A549 (cell line): ENCODE data around the gene FBF1.

Experiments used
- CEBPB ChIP-seq, 2 experiments: fragments of >200 bp in 1 of 2; sonication (Bioruptor Twin) in 1 of 2; formaldehyde crosslinking in 1 of 2; IDR thresholded peaks; 2 replicates each; pipeline ENCODE4 v1.6.1; 2012 to 2016
- EP300 ChIP-seq, 2 experiments: fragments of >200 bp; sonication (Bioruptor Twin); formaldehyde crosslinking; IDR thresholded peaks; 2 replicates in 1 of 2; 3 replicates in 1 of 2; pipeline ENCODE4 v1.6.1; 2016 to 2017
- KDM5A ChIP-seq: fragments of 200-600 bp; sonication (generic); IDR thresholded peaks from 2 replicates; pipeline ENCODE4 v1.6.1; 2016; ENCODE audit warnings: antibody characterized with exemption, mild to moderate bottlenecking
- NFE2L2 ChIP-seq: fragments of 150-350 bp; conservative IDR thresholded peaks from 2 replicates; pipeline ENCODE4 v1.6.1; 2014; ENCODE audit warnings: low read length
- NR3C1 ChIP-seq: fragments of >200 bp; sonication (Bioruptor Twin); formaldehyde crosslinking; IDR thresholded peaks from 3 replicates; pipeline ENCODE4 v1.6.1; 2017
- POLR2AphosphoS2 ChIP-seq: conservative IDR thresholded peaks from 2 replicates; pipeline ENCODE4 v1.6.1; 2012; ENCODE audit warnings: low read length, improper control_type of control experiment, inconsistent platforms
- RCOR1 ChIP-seq: fragments of 150-350 bp; IDR thresholded peaks from 2 replicates; pipeline ENCODE4 v1.6.1; 2014; ENCODE audit warnings: antibody characterized with exemption, low read length, low read depth
- RFX5 ChIP-seq: fragments of 450-650 bp; IDR thresholded peaks from 2 replicates; pipeline ENCODE4 v1.7.1; 2014; ENCODE audit warnings: antibody characterized with exemption, mild to moderate bottlenecking, moderate library complexity
- ZC3H11A ChIP-seq: fragments of 450-650 bp; IDR thresholded peaks from 2 replicates; pipeline ENCODE4 v1.6.1; 2014; ENCODE audit warnings: antibody characterized with exemption, mild to moderate bottlenecking
- TF ChIP-seq, protein P1 (sequence below): fragments of >200 bp; sonication (Bioruptor Twin); formaldehyde crosslinking; IDR thresholded peaks from 3 replicates; pipeline ENCODE4 v1.5.1; 2016
- TF ChIP-seq, protein P2 (sequence below): fragments of 200-600 bp; sonication (generic); IDR thresholded peaks from 2 replicates; pipeline ENCODE4 v1.6.1; 2016; ENCODE audit warnings: antibody characterized with exemption, mild to moderate bottlenecking, moderate library complexity
- TF ChIP-seq, protein P3 (sequence below): fragments of >200 bp; sonication (Bioruptor Twin); formaldehyde crosslinking; IDR thresholded peaks from 2 replicates; pipeline ENCODE4 v1.6.1; 2016

DNA sequence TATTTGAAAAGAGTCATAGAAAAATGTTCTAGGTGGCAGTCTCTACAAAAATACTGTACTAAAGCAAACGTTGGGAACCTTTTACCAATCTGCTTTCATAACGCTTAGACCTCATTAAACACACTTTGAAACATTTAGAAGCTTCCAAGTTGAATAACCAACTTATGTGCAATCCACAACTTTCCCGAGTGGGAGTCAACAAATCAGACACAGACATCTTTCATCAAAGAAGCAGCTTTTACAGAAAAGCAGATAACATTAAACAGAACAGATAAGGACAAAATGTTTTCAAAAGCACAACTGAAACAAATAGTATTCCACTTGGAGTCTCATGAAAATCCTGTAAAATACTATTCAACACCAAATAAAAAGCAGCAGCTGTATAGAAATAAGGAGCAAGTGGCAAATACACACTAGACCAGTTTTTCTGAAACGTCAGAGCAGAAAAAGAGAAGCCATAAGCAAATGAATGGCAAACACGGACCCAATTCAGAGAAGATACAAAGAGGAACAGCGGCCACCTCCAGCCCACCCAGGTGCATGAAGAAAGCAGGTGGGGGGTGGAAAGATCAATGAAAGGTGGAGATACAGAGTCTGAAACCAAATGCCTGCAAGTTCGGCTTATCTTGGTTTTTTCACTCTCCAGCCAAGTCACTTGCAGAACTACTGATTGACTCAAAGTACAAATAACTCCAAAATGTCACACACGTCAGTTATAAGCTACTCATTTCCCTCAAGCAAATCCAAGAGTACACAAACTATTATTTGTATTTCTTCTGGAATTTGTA, 18.4 kb upstream of the FBF1 start:
- TF ChIP-seq, protein P1, sequence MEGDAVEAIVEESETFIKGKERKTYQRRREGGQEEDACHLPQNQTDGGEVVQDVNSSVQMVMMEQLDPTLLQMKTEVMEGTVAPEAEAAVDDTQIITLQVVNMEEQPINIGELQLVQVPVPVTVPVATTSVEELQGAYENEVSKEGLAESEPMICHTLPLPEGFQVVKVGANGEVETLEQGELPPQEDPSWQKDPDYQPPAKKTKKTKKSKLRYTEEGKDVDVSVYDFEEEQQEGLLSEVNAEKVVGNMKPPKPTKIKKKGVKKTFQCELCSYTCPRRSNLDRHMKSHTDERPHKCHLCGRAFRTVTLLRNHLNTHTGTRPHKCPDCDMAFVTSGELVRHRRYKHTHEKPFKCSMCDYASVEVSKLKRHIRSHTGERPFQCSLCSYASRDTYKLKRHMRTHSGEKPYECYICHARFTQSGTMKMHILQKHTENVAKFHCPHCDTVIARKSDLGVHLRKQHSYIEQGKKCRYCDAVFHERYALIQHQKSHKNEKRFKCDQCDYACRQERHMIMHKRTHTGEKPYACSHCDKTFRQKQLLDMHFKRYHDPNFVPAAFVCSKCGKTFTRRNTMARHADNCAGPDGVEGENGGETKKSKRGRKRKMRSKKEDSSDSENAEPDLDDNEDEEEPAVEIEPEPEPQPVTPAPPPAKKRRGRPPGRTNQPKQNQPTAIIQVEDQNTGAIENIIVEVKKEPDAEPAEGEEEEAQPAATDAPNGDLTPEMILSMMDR = no peak
- TF ChIP-seq RCOR1 (no peak), CEBPB (IDR thresholded peaks at IDR 0.05) (no peak), POLR2AphosphoS2 (no peak), NFE2L2 (no peak), KDM5A (no peak), RFX5 (no peak), EP300 (IDR thresholded peaks at IDR 0.05) (no peak), ZC3H11A (no peak), NR3C1 (no peak)
- TF ChIP-seq, protein P2, sequence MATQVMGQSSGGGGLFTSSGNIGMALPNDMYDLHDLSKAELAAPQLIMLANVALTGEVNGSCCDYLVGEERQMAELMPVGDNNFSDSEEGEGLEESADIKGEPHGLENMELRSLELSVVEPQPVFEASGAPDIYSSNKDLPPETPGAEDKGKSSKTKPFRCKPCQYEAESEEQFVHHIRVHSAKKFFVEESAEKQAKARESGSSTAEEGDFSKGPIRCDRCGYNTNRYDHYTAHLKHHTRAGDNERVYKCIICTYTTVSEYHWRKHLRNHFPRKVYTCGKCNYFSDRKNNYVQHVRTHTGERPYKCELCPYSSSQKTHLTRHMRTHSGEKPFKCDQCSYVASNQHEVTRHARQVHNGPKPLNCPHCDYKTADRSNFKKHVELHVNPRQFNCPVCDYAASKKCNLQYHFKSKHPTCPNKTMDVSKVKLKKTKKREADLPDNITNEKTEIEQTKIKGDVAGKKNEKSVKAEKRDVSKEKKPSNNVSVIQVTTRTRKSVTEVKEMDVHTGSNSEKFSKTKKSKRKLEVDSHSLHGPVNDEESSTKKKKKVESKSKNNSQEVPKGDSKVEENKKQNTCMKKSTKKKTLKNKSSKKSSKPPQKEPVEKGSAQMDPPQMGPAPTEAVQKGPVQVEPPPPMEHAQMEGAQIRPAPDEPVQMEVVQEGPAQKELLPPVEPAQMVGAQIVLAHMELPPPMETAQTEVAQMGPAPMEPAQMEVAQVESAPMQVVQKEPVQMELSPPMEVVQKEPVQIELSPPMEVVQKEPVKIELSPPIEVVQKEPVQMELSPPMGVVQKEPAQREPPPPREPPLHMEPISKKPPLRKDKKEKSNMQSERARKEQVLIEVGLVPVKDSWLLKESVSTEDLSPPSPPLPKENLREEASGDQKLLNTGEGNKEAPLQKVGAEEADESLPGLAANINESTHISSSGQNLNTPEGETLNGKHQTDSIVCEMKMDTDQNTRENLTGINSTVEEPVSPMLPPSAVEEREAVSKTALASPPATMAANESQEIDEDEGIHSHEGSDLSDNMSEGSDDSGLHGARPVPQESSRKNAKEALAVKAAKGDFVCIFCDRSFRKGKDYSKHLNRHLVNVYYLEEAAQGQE = no peak
- TF ChIP-seq, protein P3, sequence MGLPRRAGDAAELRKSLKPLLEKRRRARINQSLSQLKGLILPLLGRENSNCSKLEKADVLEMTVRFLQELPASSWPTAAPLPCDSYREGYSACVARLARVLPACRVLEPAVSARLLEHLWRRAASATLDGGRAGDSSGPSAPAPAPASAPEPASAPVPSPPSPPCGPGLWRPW = no peak
